Measurements from ENCODE around the gene FAM151A.

Gene FAM151A

DNA sequence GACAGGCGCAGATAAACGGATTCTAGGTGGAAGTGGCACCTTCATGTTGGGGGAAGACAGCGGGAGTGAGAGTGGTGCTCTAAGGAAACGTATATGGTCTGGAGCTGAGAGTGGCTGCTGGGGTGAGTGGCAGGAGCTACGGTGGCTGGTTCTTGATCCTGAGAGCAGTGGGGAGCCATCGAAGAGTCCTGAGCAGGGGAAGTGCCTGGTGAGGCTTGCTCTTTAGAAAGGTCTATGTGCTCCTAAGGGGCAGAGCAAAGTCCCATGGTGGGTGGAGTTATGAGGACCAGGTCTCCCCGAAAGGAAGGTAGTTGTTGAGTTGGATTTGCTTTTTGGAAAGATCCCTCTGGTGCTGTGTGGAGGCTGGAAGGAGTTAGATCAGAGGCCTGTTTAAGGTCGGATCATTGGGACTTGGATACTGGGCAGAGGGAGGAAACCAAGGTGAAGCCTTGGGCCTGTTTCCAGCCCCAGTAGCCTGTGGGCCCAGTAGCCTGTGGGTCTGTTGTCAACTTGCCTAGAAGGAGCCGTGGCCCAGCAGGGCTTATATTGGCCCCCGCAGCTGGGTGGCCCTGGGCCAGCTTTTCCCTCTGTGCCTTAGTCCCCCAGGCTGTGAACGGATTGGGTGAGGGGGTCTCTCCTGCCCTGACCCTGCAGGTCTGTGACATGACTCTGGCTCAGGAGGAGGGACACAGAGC, 42.3 kb downstream of the FAM151A start:
- ATAC-seq: no peak
- H3K9me3 Mint-ChIP-seq: no peaks in the 10 kb centered on the region
- DNase-seq: no peak
- H3K4me1 Mint-ChIP-seq: no peaks in the 10 kb centered on the region
- H3K4me3 Mint-ChIP-seq: no peak overlapping the region
- H3K27me3 Mint-ChIP-seq: no peaks in the 10 kb centered on the region
- H3K27ac Mint-ChIP-seq: peak overlapping the region in 1 of 2 donors; percentile 2

DNA sequence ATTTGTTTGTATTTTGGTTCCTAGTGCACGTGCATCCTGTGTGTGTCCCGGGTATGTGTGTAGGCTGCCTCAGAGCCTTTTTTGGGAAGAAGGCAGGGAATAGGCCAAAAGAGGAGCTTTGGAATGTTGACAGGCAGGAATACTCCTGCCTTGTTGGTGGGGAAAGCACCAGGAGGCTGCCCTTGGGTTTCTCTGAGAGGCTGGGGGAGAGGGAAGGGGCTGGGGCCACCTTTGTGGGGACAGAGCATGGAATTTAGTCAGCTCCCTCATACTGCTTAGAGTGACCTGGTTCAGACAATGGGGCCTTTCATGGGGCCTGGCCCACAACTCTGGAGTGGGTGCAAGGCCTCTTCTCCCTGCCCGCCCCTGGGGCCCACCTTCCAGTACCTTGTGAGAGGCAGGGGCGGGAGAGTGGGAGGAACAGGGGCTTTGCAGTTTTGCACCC, 44.0 kb downstream of the FAM151A start:
- ATAC-seq (no peak), DNase-seq (no peak)
- Mint-ChIP-seq H3K27ac (no peak overlapping the region), H3K4me1 (no peaks in the 10 kb centered on the region), H3K9me3 (no peaks in the 10 kb centered on the region), H3K4me3 (no peak overlapping the region), H3K27me3 (no peaks in the 10 kb centered on the region)

DNA sequence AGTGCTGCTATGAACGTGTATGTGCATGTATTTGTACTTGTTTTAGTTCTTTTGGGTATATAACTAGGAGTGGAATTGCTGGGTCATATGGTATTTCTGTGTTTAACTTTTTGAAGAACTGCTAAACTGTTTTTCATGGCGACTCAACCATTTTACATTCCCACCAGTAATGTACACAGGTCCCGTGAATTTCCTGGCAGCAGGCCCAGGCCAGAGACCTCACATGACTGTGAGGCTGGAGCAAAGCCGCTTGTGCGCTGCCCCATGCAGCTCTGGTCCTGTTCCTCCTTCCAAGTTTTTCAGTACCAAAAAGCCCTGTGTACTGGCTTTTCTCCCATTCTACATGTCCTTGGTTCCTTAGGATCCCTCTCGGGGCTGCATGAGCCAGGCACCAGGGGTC, 45.7 kb downstream of the FAM151A start:
- Mint-ChIP-seq H3K4me3 (no peak overlapping the region), H3K27ac (no peak overlapping the region), H3K9me3 (no peaks in the 10 kb centered on the region), H3K27me3 (no peaks in the 10 kb centered on the region), H3K4me1 (no peaks in the 10 kb centered on the region)
- ATAC-seq (no peak), DNase-seq (no peak)

DNA sequence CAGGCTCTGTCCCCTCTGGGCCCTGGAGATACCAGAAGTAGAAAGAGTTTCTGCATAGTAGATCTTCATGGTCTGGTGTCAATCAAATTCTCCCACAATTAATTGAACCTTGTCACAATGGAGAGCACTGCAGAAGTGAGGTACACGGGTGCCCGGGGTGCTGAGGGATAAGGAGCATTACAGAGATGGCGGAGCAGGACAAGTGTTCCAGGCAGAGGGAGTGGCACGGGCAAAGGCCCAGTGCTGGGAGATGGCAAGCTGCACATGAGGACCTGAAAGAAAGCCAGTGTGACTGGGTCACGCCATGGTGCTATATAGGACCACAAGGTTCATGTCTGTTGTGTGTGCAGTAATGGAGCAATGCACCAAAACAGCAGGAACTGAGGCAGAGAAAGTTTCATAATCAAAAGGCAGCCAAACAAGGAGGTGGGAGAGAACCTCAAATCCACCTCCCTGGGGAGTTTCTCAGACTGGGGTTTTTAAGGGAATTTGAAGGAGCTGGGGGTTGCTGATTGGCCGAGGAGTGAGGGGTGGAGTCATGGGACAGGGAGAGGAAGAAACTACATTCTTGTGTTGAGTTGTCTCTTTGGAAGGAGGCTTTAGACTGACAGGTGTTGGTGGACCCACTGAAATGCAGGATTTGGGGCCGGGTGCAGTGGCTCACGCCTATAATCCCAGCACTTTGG, 47.6 kb downstream of the FAM151A start:
- DNase-seq (no peak), ATAC-seq (no peak)
- H3K9me3 Mint-ChIP-seq: no peaks in the 10 kb centered on the region
- H3K27me3 Mint-ChIP-seq: no peaks in the 10 kb centered on the region
- H3K27ac Mint-ChIP-seq: peak overlapping the region in 1 of 2 donors; percentile 21
- H3K4me1 Mint-ChIP-seq: no peaks in the 10 kb centered on the region
- no peak overlapping the region for H3K4me3 Mint-ChIP-seq

DNA sequence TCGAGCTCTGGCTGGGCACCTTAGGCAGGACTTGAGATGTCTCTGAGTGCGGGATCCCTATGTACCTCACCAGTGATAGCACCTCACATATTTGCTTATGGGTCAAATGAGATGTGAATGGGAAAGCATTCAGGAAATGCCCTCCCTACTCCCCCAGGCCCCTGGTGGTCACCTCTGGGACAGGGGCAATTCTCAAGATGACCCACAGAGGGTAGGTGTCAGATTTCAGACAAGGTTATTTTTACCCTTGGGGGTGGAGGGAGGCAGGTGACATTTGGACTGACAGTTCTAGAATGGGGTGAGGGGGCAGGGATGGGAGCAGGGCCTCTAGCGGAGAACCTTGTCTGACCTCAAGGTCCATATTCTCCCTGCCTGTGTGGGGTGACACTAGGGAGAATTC, 48.2 kb downstream of the FAM151A start:
- H3K27ac Mint-ChIP-seq: no peak overlapping the region
- no peak overlapping the region for H3K4me3 Mint-ChIP-seq
- DNase-seq (no peak), ATAC-seq (no peak)
- H3K4me1 Mint-ChIP-seq: no peaks in the 10 kb centered on the region
- no peaks in the 10 kb centered on the region for H3K9me3 Mint-ChIP-seq
- H3K27me3 Mint-ChIP-seq: no peaks in the 10 kb centered on the region

DNA sequence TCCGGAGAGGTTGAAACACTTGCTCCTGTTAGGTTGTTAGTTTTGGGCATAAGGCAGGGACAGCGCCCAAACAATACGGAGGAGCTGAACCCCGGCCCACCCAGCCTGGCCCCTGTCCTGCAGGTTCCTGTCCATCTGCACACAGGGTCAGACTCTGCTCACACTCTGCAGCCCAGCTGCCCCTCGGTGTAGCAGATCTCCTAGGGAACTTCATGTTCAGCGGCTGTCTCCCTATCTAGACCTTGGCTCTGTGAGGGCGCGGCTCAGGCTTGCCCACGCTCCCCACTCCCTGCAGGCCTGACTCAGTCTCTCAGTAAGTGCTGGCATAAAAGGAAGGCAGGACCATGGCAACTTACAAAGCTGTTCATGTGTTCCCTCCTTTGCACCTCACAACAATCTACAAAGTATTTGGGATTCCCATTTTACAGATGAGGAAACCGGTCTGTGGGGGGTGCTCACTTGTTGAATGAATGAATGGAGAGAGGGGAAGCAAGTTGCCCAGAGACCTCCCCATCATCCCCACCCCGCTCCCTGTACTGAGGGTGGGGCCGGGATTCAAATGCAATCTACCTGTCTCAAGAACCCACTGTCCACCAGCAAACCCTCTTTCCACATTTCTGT, 49.1 kb downstream of the FAM151A start:
- no peaks in the 10 kb centered on the region for H3K9me3 Mint-ChIP-seq
- no peak overlapping the region for H3K4me3 Mint-ChIP-seq
- H3K4me1 Mint-ChIP-seq: no peaks in the 10 kb centered on the region
- no peaks in the 10 kb centered on the region for H3K27me3 Mint-ChIP-seq
- no peak for DNase-seq
- H3K27ac Mint-ChIP-seq: no peak overlapping the region
- no peak for ATAC-seq

DNA sequence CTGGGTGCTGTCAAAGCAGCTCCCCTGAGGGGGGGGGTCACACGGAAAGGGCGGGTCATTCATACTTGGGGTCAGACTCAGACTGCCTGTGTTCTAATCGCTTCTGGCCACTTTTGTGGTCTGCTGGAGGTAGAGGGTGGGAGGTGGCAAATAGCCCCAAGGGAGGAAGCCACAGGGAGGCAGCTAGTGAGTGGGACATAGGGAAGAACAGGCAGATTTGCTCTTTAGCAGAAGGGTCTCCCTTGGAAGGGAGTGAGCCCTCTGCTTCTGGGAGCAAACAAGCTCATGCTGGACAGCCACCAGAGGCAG, 50.8 kb downstream of the FAM151A start:
- no peak for DNase-seq
- no peaks in the 10 kb centered on the region for H3K9me3 Mint-ChIP-seq
- H3K4me3 Mint-ChIP-seq: no peak overlapping the region
- ATAC-seq: no peak
- no peaks in the 10 kb centered on the region for H3K4me1 Mint-ChIP-seq
- H3K27ac Mint-ChIP-seq: no peak overlapping the region
- H3K27me3 Mint-ChIP-seq: no peaks in the 10 kb centered on the region

DNA sequence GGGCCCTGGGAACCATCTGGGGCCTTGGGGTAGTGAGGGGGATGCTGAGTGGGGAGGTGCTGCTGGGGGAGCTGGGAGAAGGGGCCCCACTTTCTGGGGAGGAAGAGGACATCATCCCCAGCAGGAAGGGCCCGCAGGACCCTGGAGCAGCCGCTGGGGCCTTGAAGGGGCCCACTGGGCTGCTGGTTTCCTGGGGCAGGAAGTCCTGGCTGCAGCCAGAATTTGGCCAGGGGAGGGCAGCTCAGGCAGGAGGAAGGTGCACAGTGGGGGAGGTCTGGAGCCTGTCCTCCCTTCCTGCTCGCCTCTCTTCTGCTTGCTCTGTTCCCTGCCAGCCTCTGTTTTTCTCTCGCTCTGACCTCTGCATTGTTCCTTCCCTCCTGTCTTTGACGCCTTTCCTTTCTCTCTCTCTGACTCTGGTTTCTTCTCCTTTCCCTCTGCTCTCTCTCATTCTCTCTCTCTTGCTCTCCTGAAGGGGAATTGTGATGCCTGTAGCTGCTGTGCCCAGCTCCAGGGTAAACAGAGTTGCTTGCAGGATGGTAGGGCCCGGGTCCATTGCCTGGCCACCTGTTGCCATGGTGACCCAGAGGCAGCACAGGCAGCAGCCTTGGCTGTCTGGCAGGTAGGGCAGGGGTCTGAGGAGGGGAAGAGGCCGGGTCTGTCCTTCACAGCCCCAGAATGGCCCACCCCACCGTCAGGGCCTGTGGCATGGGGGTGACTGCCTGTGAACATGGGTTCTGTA, 51.4 kb downstream of the FAM151A start:
- no peaks in the 10 kb centered on the region for H3K9me3 Mint-ChIP-seq
- H3K27me3 Mint-ChIP-seq: no peaks in the 10 kb centered on the region
- no peak overlapping the region for H3K4me3 Mint-ChIP-seq
- peak overlapping the region in 1 of 2 donors; percentile 69 for H3K27ac Mint-ChIP-seq
- H3K4me1 Mint-ChIP-seq: no peaks in the 10 kb centered on the region
- no peak for DNase-seq
- no peak for ATAC-seq

DNA sequence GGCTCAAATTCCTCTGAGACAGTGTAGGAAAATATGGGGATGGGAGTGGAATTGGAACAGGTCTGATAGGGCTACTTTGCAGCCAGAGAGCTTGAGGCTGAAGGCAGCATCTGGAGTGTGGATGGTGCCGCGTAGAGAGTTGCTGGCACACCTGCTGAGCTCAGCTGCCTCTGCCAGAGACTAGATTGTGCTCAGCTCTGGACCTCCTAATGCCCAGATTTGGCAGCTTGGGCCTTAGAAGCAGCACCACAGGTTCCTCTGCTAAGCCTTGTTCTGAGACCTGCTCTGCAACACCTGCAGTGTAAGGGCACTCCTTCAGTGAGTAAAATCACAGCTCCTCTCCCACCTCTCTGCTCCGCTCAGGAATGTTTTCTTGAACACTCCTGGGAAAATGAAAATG, 52.0 kb downstream of the FAM151A start:
- H3K4me3 Mint-ChIP-seq: no peak overlapping the region
- no peaks in the 10 kb centered on the region for H3K4me1 Mint-ChIP-seq
- DNase-seq (no peak), ATAC-seq (no peak)
- H3K9me3 Mint-ChIP-seq: no peaks in the 10 kb centered on the region
- H3K27ac Mint-ChIP-seq: peak overlapping the region in 1 of 2 donors; percentile 69
- H3K27me3 Mint-ChIP-seq: no peaks in the 10 kb centered on the region

DNA sequence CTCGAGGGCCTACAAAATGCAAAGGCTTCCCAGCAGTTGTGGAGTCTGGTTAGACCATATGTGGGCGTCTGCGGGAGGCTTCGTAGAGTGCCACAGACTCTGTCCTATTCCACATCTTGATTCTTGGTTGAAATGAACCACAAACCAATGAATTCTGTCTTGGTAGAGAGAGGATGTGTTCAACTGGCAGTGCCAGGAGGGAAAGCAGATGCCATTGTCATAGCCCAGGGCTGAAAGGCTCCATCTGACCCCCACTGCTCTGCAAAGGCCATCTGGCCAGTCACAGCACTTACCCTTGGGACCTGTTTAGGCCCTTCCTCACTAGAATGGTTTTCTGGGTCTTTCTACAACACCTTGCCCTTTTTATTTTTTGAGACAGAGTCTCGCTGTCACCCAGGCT, 53.2 kb downstream of the FAM151A start:
- Mint-ChIP-seq H3K4me3 (no peak overlapping the region), H3K27me3 (no peaks in the 10 kb centered on the region), H3K4me1 (no peaks in the 10 kb centered on the region), H3K9me3 (no peaks in the 10 kb centered on the region), H3K27ac (no peak overlapping the region)
- ATAC-seq: no peak
- DNase-seq: no peak

DNA sequence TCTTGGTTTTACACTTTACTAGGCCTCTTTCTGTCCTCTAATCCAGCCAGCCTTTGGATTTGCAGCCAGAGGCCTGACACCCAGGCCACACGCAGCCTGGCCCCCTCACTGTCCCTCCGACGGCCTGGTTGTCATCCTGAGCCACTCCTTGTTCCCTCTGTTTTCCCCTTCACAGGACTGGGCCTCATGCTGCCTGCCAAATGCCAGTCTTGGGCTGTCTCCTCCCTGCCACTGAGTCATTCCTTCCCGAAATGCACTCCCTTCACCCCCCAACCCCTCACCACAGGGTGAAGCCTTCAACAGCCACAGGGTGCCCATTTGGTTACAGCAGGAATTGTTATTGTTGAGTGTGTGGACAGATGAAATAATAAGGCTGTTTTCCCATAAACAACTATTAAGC, 54.0 kb downstream of the FAM151A start:
- no peaks in the 10 kb centered on the region for H3K4me1 Mint-ChIP-seq
- no peaks in the 10 kb centered on the region for H3K27me3 Mint-ChIP-seq
- no peak overlapping the region for H3K4me3 Mint-ChIP-seq
- no peak overlapping the region for H3K27ac Mint-ChIP-seq
- DNase-seq (no peak), ATAC-seq (no peak)
- no peaks in the 10 kb centered on the region for H3K9me3 Mint-ChIP-seq

DNA sequence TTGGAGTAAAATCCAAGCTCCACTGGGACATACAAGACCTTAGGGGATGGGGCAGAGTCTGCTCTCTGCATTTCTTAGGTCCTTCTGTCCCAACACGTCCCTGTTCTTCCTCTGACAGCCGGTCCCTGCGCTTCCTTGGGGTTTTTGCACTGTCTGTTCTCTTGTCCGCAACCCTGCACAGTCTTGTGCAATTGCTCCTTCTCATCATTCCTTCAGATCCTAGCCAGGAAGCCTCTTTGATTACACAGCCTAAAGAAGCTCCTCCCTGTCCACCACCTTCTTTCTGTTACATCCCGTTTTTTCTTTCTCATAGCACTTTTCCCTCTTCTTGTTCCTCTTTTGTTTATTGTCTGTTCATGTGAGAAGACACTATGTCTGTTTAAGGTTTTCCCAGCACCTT, 55.4 kb downstream of the FAM151A start:
- ATAC-seq (no peak), DNase-seq (no peak)
- no peaks in the 10 kb centered on the region for H3K27me3 Mint-ChIP-seq
- no peak overlapping the region for H3K4me3 Mint-ChIP-seq
- H3K27ac Mint-ChIP-seq: peak overlapping the region in 1 of 2 donors; percentile 3
- no peaks in the 10 kb centered on the region for H3K4me1 Mint-ChIP-seq
- H3K9me3 Mint-ChIP-seq: no peaks in the 10 kb centered on the region

DNA sequence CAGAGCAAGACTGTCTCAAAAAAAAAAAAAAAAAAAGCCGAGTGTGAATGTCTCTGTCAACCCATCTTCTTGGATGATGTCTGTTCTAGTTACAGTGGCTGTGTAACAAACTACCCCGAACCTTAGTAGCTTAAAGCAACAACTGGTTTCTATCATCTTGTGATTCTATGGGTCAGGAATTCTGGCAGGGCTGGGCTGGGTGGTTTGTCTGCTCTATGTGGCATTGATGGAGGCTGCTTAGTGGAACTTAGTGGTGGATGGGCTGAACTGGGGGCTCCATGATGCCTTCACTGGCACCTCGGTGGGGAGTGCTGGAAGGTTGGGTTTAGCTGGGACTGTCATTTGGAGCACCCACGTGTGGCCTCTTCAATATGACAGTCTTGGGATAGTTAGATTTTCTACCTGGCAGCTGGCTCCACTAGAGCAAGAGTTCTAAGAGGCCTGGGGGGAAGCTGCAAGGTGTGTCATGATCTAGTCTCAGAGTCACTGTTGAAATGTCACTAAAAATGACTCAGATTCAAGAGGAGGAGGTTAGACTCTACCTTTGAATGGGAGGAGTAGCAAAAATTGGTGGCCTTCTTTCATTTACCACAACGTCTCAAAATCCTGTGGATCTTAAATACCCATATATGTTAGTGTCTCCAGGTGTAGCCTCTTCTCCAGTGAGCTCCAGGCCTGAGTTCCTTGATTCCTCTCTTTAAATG, 56.7 kb downstream of the FAM151A start:
- no peak for DNase-seq
- H3K4me3 Mint-ChIP-seq: no peak overlapping the region
- no peak overlapping the region for H3K27ac Mint-ChIP-seq
- no peaks in the 10 kb centered on the region for H3K9me3 Mint-ChIP-seq
- no peaks in the 10 kb centered on the region for H3K4me1 Mint-ChIP-seq
- ATAC-seq: peak; percentile 35
- no peaks in the 10 kb centered on the region for H3K27me3 Mint-ChIP-seq

DNA sequence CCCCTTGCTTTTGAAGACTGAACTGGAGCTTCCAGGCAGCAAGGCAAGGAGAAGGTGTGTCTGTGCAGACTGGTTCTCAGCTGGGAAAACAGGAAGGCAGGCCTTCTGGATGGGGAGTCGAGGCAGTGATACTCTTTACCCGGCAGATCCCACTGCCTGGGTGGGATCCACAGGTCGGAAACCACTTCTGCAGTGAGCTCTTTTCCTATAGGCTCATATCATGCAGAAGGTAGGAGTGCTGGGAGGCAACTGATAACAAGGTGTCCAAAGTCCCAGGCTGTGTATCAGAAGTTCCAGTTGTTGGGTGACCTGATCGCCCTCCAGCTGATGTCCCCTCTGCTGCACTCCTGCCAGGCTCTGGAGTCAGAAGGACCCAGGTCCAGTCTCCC, 58.2 kb downstream of the FAM151A start:
- no peak for DNase-seq
- no peak overlapping the region for H3K27ac Mint-ChIP-seq
- no peak overlapping the region for H3K4me3 Mint-ChIP-seq
- ATAC-seq: no peak
- peaks cover under 1% of the 10 kb centered on the region for H3K27me3 Mint-ChIP-seq
- H3K4me1 Mint-ChIP-seq: no peaks in the 10 kb centered on the region
- H3K9me3 Mint-ChIP-seq: no peaks in the 10 kb centered on the region

DNA sequence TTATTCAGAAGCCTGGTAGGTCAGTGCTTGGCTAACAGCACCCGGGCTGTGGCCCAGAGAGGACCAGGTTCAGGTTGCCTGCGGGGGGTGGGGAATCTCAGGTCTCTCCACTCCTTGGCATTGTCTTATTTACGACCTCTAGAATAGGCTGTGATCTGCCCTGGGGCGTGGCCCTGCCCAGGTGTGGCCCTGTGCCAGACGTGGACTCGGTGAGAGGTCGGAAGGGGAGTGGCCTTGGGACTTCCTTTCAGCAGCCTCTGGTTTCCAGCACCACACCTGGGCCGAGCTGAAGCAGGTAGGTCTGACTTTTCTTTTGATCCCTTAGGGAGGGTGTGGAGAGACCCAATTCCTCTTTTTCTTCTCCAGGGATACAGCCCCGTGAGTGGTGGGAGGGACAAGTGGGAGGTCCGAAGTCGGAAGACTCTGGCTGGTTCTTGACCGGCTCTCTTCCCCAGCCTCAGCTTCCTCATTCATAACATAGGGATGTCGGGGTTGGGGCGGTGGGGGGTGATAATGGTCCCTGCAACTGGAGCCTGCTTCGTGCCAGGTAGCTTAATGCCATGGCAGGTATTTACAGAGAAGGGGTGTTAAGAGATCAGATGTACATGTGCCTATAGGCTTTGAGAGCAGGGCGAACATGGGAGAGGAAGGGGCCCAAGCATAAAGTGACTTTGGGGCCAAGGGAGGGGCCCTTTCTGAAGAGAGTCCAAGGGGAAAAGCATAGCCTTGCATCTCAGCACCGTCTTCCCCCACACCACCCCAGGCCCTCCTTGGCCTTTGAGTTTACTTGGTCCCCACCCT, 58.8 kb downstream of the FAM151A start:
- Mint-ChIP-seq H3K4me1 (no peaks in the 10 kb centered on the region), H3K4me3 (no peak overlapping the region), H3K27me3 (peaks cover 7% of the 10 kb centered on the region), H3K9me3 (no peaks in the 10 kb centered on the region), H3K27ac (no peak overlapping the region)
- no peak for ATAC-seq
- no peak for DNase-seq
